Activated T-cell treated with anti-CD3 and anti-CD28 coated beads for 48 hours (primary cell): Measurements from ENCODE around the gene KLK4.
A peak's percentile ranks its signal among the peaks of the same experiment; 100 is the strongest.

Experiments
- DNase-seq: peaks from one replicate; pipeline ENCODE4 v3.0.0-alpha.2; 2020; ENCODE audit warnings: low read depth

Gene KLK4

DNA sequence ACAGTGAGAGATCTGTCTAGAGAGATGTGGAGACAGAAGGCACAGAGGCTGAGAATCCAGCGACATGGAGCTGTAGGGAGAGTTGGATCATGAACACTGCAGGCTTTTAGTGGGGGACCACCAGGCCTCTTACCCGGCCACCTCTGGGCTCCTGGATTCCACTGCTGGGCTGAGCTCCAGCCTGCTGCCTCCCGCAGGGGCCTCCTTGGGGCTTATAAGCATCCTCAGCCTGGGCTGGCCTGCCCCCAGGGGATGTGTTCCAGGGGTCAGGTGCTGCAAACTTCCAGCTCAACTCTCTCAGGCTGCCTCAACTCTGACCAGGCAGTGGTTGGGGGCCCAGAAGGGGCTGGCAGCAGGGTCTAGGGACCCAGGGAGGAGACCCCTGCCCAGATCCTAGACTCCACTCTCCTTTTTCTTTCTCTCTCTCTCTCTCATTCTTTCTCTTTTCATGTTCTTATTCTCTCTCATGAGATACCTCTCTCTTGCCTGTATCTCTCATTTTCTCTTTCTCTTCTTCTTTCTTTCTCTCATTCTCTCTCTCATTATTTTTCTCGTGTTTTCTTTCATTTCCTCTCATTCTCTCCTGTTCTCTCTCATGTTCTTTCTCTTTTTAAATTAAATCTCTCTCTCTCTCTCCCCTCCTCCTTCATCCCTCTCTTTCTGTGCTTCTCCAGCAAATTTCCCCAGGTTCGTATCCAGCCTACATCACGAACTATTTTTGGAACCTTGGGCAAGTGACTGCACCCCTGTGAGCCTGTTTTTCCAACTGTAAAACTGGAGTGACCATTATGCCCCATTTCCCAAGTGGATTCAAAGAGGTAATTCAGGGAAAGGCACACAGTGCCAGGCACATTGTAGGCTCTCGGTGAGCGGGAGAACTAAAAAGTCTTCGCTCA lies at the start of gene KLK4:
Gene KLK4 (minus strand): TSS at position 190 of the 896 bp plus-strand sequence. CDS start 657 bp downstream, outside the sequence.
- DNase-seq = no peak

- DNase-seq = no peak
Measured at GRCh38 chr19:50959731-50960500, 48.7 kb upstream of the KLK4 start.

DNA sequence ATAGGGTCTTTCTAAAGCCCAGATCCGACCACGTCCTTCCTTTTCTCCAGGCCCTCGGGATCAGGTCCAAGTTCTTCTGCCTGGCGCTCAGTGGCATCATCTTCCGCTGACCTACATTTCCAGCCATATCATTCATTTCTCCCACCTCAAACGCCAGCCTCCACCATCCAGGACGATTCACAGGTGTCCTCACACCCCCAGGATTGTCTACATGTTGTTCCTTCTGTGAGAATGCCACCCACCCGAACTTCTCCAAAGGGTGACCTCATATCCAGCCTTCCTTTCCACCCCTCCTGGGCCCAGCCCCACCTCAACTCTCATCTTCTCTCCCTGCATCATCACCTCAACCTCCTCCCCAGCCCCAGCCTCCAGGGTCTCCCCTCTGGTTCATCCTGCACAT lies 46.4 kb upstream of the KLK4 start:
- no peak for DNase-seq

DNA sequence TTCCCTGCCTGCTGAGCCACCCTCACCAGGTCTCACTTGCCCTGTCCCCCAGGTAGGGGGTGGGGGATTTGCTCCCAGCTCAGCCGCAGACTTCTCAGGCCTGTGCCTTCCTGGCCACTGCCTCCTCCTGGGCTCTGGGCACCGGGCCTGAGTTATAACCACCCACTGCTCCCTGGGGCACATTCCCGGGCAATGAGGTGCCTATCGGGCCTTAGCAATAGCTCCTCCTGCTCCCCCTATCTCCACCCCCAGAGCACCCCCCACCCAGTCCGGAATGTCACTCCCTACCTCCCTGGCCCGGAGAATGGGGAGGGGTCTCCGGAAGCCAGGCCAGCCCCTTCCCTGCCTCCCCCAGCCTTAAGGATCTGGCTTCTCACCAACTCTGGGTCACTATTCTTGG lies 41.7 kb upstream of the KLK4 start, which contains the start of gene KLK5:
Gene KLK5 (minus strand): TSS at position 129 of the 400 bp plus-strand sequence. CDS start 381 bp downstream, outside the sequence.
- no peak for DNase-seq

GRCh38 chr19:50949861-50950260 lies 38.7 kb upstream of the KLK4 start:
- DNase-seq = no peak

- DNase-seq = no peak
Measured at GRCh38 chr19:50947123-50947522, 35.9 kb upstream of the KLK4 start.

GRCh38 chr19:50944795-50945194 lies 33.6 kb upstream of the KLK4 start:
- no peak for DNase-seq

GRCh38 chr19:50943074-50943828 lies 32.1 kb upstream of the KLK4 start:
- DNase-seq = no peak

DNA sequence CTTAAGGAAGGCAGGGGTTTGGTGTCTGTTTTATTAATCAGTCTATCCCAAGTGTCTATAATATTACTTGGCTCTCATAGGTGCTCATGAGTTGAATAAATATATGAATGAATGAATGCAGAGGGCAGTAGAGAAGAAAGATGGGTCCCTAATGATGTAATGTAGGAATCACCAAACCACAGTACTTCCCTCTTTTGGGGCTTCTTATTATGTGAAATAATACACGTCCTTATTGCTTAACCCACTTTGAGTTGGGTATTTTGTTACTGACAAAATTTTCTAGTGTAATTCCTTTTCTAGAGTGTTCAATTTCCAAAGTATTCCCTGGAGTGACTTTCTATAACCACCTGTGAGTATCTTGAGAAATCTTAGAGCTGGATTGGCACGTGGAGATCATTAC lies 28.4 kb upstream of the KLK4 start:
- no peak for DNase-seq

DNA sequence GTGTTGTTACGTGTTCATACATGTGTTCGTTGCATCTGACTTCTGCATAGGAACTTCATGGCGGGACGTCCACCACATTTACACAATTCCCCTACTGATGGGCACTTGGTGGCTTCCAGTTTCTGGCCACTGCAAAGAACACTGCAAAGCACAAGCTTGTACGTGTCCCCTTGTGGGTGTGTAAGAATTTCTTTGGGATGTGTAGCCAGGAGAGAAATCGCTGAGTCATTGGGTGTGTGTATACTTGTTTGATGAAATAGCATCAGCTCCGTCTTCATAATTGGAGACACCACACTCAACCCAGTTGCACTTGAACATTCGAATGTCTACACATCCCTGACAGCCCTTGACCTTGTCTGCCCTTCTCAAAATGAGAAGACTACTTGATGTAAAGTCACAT lies 22.4 kb upstream of the KLK4 start:
- no peak for DNase-seq

- no peak for DNase-seq
Measured at GRCh38 chr19:50932690-50933083, 21.5 kb upstream of the KLK4 start.

DNA sequence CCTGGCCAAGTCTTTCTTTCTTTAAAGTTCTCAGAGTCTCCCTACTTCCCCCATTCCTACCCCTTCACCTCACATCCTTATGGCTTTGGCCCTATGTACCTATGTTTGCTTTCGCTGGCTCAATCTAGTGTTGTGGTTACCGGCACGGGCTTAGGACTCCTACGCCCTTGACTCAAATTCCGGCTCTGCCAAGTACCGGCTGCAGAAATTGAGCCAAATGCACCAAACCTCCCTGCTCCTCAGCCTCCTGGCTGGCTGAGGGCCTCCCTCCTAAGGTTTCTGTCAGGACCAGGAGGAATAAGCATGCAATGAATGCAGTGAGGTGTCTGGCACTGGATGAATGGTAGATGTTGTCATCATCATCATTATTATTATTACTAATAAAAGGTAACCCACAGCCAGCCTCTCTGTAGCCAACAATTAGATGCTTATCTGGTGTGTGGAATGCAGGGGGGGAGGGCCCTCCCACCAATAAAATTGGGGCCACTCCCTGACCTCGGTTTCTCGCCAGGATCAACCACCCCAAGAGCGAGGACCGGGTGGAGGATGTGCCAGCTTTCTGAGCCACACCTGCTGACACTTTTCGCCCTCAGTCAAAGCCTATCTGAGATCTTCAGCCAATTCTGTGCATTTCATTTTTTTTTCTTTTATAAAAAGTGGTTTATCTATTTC lies 21.0 kb upstream of the KLK4 start:
- no peak for DNase-seq

DNA sequence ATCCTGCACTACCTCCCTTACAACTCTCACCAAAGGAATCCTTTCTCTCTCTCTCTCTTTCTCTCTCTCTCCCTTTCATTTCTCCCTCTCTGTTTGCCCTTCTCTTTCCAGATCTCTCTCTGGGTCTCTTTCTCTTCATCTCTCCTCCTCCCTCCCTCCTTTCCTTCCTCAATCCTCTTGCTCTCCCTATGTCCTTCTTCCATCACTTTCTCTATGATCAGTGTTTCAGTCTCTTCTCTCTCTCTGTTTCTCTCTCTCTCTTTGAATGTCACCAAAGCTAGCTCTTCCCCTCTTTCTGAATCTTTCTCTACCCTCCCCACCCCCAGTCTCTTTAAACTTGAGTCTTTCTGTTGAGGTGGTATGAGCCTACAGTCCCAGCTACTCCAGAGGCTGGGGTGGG lies 19.8 kb upstream of the KLK4 start:
- no peak for DNase-seq

DNA sequence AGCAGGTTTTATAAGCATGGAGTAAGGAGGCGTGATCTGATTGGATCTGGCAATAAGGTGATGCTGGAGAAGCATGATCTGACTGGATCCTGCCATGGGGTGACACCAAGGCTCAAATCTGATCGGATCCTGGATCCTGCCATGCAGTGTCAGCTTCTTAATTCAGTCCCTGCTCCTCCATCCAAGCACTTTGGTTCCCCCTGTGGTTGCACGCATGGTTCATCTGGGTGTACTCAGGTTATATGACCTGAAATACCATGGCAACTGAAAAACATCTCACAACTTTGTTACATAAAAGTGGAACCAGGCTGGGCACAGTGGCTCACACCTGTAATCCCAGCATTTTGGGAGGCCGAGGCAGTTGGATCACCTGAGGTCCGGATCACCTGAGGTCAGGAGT lies 17.6 kb upstream of the KLK4 start:
- no peak for DNase-seq

DNA sequence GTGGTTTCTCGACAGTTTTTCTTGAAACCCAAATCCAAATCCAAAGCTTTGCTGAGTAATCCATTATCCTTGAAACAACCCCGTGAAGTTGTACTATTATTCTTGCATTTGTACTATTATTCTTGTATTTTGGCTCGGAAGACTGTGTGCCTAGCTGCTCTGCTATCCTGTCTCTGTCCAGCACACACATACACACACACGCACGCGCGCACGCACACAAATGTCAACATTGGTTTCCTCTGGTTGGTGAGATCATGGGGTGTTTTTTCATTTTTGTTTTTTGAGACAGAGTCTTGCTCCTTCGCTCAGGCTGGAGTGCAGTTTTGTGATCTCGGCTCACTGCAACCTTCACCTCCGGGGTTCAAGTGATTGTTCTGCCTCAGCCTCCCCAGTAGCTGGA lies 14.9 kb upstream of the KLK4 start:
- no peak for DNase-seq

- no peak for DNase-seq
Measured at GRCh38 chr19:50925734-50926133, 14.5 kb upstream of the KLK4 start.

DNA sequence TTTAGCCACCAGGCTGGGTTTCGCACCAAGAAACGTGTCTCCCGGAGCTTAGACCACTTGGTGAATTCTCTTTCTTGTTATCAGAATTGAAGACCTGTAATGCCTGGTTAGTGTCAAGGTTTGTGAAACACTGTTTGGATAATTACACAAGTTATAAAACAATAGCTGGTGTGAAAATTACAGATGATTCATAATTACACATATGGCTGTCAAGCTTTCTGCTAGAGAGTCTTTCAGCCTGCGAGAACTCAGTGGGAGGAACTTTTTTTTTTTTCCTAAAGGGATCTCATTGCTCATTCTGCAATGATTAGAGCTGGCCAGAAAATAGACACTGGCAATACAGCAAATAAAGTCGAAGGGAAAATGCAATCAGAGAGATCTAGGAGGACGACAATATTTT lies 13.4 kb upstream of the KLK4 start:
- no peak for DNase-seq

DNA sequence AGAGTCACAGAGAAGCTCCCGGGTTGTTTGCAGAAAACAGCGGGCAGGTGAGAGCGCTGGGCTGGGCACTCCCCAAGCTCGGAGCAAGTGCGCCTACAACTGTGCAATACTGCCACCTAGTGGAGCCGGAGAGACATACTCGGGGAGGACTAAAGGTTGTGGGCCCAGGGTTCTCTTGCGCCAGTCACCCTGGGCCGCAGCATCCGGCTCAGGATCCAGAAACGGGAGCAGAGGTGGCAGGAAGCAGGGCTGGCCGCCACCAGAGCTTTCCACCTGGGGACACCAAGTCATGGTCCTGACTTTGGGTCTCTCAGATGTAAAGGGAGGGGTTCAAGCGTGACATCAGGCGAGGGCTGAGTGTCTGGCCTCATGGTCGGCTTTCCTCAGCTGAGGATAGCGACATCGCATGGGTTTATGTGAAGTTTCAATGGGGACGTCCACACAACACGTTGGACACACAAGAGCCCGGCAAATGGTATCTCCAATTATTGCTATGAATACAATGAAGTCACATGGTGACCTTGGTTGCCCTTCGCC lies 11.2 kb upstream of the KLK4 start:
- DNase-seq = peak; percentile 69

GRCh38 chr19:50921426-50922316 lies 10.5 kb upstream of the KLK4 start:
- DNase-seq = no peak

DNA sequence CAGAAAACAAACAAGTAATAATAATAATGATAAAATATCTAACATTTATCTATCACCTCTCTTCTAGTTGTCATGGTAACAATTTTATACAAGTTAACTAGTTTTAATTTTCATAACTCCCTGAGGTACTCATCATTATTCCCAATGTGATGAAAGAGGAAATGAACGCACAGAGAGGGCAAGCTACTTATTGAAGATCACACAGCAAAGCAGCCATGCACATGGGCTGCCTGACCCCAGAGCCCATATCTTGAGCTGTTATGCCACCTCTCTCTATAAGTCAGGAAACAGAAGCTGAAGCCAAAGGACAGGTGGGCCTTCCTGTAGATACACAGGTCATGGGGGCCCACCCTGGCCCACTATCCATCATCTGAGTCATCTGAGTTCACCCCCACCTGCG lies 4.9 kb upstream of the KLK4 start:
- DNase-seq = no peak
